ENCODE results near the gene TRPC4AP. TPM values are rescaled to one million over a fixed set of nuclear protein-coding genes. Genes with fewer than 3 reads are reported as not detected.

The TRPC4AP gene
- total RNA-seq, 1 donor = 98.8 TPM

GRCh38 chr20:35049776-35050352 lies 42.7 kb downstream of the TRPC4AP start:
- Histone ChIP-seq H2AFZ (ENCODE audit: low read length) (no peak overlapping the region), H3K4me3 (ENCODE audit: insufficient read depth, low read length) (no peak overlapping the region), H3K9me3 (ENCODE audit: low read depth, low read length) (no peaks in the 10 kb centered on the region), H4K20me1 (ENCODE audit: insufficient read depth, low read length) (peaks cover 3% of the 10 kb centered on the region), H3K27me3 (ENCODE audit: insufficient read depth, low read length) (no peaks in the 10 kb centered on the region), H3K27ac (ENCODE audit: low read depth, low read length) (no peak overlapping the region), H3K4me2 (ENCODE audit: insufficient read depth, low read length) (no peak overlapping the region), H3K4me1 (ENCODE audit: insufficient read depth, low read length) (peaks cover 11% of the 10 kb centered on the region), H3K79me2 (ENCODE audit: insufficient read depth, low read length) (peaks cover 52% of the 10 kb centered on the region), H3K36me3 (ENCODE audit: insufficient read depth, low read length) (peaks cover 70% of the 10 kb centered on the region)
- no peak for TF ChIP-seq CTCF (IDR thresholded peaks at IDR 0.05; ENCODE audit: extremely low read depth, low read depth, low read length)
- peak; percentile 35 for DNase-seq (ENCODE audit: insufficient read length, low spot score, missing footprints)

- TF ChIP-seq CTCF (IDR thresholded peaks at IDR 0.05; ENCODE audit: extremely low read depth, low read depth, low read length) = no peak
- Histone ChIP-seq H3K4me1 (ENCODE audit: insufficient read depth, low read length) (peaks cover 10% of the 10 kb centered on the region), H3K4me2 (ENCODE audit: insufficient read depth, low read length) (no peak overlapping the region), H3K36me3 (ENCODE audit: insufficient read depth, low read length) (peaks cover 69% of the 10 kb centered on the region), H2AFZ (ENCODE audit: low read length) (no peak overlapping the region), H3K79me2 (ENCODE audit: insufficient read depth, low read length) (peaks cover 43% of the 10 kb centered on the region), H3K4me3 (ENCODE audit: insufficient read depth, low read length) (no peak overlapping the region), H3K27ac (ENCODE audit: low read depth, low read length) (no peak overlapping the region), H3K9me3 (ENCODE audit: low read depth, low read length) (no peaks in the 10 kb centered on the region), H3K27me3 (ENCODE audit: insufficient read depth, low read length) (no peaks in the 10 kb centered on the region), H4K20me1 (ENCODE audit: insufficient read depth, low read length) (peaks cover 3% of the 10 kb centered on the region)
- DNase-seq (ENCODE audit: insufficient read length, low spot score, missing footprints) = no peak
Measured at GRCh38 chr20:35048739-35049138, 43.9 kb downstream of the TRPC4AP start.

GRCh38 chr20:35042268-35042667 lies 50.3 kb downstream of the TRPC4AP start:
- Histone ChIP-seq H3K4me2 (ENCODE audit: insufficient read depth, low read length) (no peak overlapping the region), H3K27ac (ENCODE audit: low read depth, low read length) (no peak overlapping the region), H4K20me1 (ENCODE audit: insufficient read depth, low read length) (peaks cover 6% of the 10 kb centered on the region), H3K79me2 (ENCODE audit: insufficient read depth, low read length) (peaks cover 34% of the 10 kb centered on the region), H2AFZ (ENCODE audit: low read length) (no peak overlapping the region), H3K36me3 (ENCODE audit: insufficient read depth, low read length) (peaks cover 44% of the 10 kb centered on the region), H3K4me1 (ENCODE audit: insufficient read depth, low read length) (no peaks in the 10 kb centered on the region), H3K4me3 (ENCODE audit: insufficient read depth, low read length) (no peak overlapping the region), H3K27me3 (ENCODE audit: insufficient read depth, low read length) (no peaks in the 10 kb centered on the region), H3K9me3 (ENCODE audit: low read depth, low read length) (no peaks in the 10 kb centered on the region)
- DNase-seq (ENCODE audit: insufficient read length, low spot score, missing footprints) = no peak
- no peak for TF ChIP-seq CTCF (IDR thresholded peaks at IDR 0.05; ENCODE audit: extremely low read depth, low read depth, low read length)

- H2AFZ ChIP-seq (ENCODE audit: low read length) = no peak overlapping the region
- H3K4me1 ChIP-seq (ENCODE audit: insufficient read depth, low read length) = no peaks in the 10 kb centered on the region
- DNase-seq (ENCODE audit: insufficient read length, low spot score, missing footprints) = no peak
- H3K79me2 ChIP-seq (ENCODE audit: insufficient read depth, low read length) = peaks cover 33% of the 10 kb centered on the region
- no peaks in the 10 kb centered on the region for H3K27me3 ChIP-seq (ENCODE audit: insufficient read depth, low read length)
- H3K9me3 ChIP-seq (ENCODE audit: low read depth, low read length) = no peaks in the 10 kb centered on the region
- no peak overlapping the region for H3K4me3 ChIP-seq (ENCODE audit: insufficient read depth, low read length)
- no peak for TF ChIP-seq CTCF (IDR thresholded peaks at IDR 0.05; ENCODE audit: extremely low read depth, low read depth, low read length)
- H4K20me1 ChIP-seq (ENCODE audit: insufficient read depth, low read length) = peaks cover 6% of the 10 kb centered on the region
- peaks cover 37% of the 10 kb centered on the region for H3K36me3 ChIP-seq (ENCODE audit: insufficient read depth, low read length)
- no peak overlapping the region for H3K27ac ChIP-seq (ENCODE audit: low read depth, low read length)
- H3K4me2 ChIP-seq (ENCODE audit: insufficient read depth, low read length) = no peak overlapping the region
Measured at GRCh38 chr20:35040646-35041045, 52.0 kb downstream of the TRPC4AP start.

Measured in osteoblast (primary cell).